Measurements from ENCODE around the gene RALGAPA2.

- TF ChIP-seq, protein P1, sequence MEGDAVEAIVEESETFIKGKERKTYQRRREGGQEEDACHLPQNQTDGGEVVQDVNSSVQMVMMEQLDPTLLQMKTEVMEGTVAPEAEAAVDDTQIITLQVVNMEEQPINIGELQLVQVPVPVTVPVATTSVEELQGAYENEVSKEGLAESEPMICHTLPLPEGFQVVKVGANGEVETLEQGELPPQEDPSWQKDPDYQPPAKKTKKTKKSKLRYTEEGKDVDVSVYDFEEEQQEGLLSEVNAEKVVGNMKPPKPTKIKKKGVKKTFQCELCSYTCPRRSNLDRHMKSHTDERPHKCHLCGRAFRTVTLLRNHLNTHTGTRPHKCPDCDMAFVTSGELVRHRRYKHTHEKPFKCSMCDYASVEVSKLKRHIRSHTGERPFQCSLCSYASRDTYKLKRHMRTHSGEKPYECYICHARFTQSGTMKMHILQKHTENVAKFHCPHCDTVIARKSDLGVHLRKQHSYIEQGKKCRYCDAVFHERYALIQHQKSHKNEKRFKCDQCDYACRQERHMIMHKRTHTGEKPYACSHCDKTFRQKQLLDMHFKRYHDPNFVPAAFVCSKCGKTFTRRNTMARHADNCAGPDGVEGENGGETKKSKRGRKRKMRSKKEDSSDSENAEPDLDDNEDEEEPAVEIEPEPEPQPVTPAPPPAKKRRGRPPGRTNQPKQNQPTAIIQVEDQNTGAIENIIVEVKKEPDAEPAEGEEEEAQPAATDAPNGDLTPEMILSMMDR (IDR thresholded peaks at IDR 0.05), result no peak
- TF ChIP-seq POLR2A (IDR thresholded peaks at IDR 0.05), result no peak
Measured at GRCh38 chr20:20472684-20473274, 239.7 kb downstream of the RALGAPA2 start.

Measured in thyroid gland (tissue), 4 donors.